ENCODE results near the gene PITRM1. TPM values are rescaled to one million over a fixed set of nuclear protein-coding genes. Genes with fewer than 3 reads are reported as not detected.

The PITRM1 gene
- total and polyA plus RNA-seq, 2 donors (not counting 3 experiments of a cell fraction or from before 2014, with no cell fraction given): 83.2 to 145 TPM

DNA sequence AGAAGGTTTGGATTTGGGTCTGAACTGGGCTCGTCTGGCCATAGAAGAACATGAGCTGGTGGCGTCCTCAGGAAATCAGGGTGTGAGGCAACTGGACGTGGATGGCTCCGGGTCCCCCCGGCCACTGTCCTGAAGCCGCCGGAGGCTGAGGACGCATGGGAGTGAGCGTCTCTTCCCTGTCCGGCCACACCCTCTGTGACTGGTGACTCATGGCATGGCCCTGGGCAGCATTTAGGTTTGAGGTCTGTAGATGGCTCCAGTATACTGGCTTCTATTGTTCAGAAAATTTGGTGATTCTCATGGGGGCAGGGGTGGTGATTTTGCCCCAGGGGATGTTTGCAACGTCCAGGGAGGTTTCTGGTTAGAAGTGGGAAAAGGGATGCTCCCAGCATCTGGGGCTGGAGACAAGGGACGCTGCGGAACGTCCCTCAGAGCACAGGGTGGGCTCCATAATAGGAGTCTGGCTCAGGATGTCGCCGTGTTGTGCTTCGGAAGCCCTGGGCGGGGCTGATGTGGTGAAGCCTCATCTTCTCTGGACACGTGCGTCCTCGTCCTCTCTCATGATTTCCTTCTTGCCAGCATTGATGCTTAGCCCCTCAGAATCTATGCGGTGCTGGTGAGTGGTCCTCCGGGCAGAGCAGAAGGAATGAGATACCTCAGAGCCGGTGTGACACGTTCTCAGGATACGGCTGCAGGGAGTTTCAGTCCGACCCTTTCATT, 49.9 kb downstream of the PITRM1 start:
- H3K27me3 ChIP-seq (ENCODE audit: control insufficient read depth in 2 of 2, insufficient read depth in 2 of 2, low read length in 2 of 2): no peaks in the 10 kb centered on the region
- no peak overlapping the region for H3K4me3 ChIP-seq (replicated peaks in 1 of 3; ENCODE audit: insufficient read depth in 1 of 3, low read depth in 1 of 3, low read length in 3 of 3)
- H3K79me2 ChIP-seq (ENCODE audit: control insufficient read depth, insufficient read depth, low read length): peaks cover 20% of the 10 kb centered on the region
- peaks cover 4% of the 10 kb centered on the region for H3K4me1 ChIP-seq (ENCODE audit: control insufficient read depth, extremely low read depth, insufficient read depth, low read length)
- FAIRE-seq (no peak), DNase-seq (ENCODE audit: low read depth, low spot score) (no peak)
- no peaks in the 10 kb centered on the region for H3K9me3 ChIP-seq (replicated peaks; ENCODE audit: control insufficient read depth, insufficient read depth, low read length)
- H3K9me1 ChIP-seq (replicated peaks; ENCODE audit: control insufficient read depth, extremely low read depth, insufficient read depth, low read length): no peaks in the 10 kb centered on the region
- H3K4me2 ChIP-seq (ENCODE audit: insufficient read depth, low read length): no peak overlapping the region
- peaks cover 20 to 53% of the 10 kb centered on the region in 2 experiments for H3K36me3 ChIP-seq (ENCODE audit: control insufficient read depth in 2 of 2, extremely low read depth in 1 of 2, insufficient read depth in 2 of 2, low read length in 2 of 2)
- H3K9ac ChIP-seq (replicated peaks; ENCODE audit: extremely low read depth, insufficient read depth, low read length): no peak overlapping the region
- ChIA-PET CTCF (interaction anchor here (1.0 to 1.6 kb wide), 2 partner anchors 11 to 42 kb away, joined by 3 read pairs; no protein-coding TSS in a partner anchor), POLR2A (no interaction called here)
- H4K20me1 ChIP-seq (replicated peaks; ENCODE audit: control insufficient read depth, extremely low read depth, insufficient read depth, low read length): no peaks in the 10 kb centered on the region
- no TSS peak for BruUV-seq (replicated peaks)
- H3K27ac ChIP-seq (ENCODE audit: insufficient read depth, low read depth, low read length): no peak overlapping the region
- TF ChIP-seq MYC (IDR thresholded peaks at IDR 0.05; ENCODE audit: low read depth, low read length) (no peak), MAX (IDR thresholded peaks at IDR 0.05; ENCODE audit: insufficient read depth, insufficient read length) (no peak), GATA2 (IDR thresholded peaks at IDR 0.05; ENCODE audit: insufficient read depth, insufficient read length, low read depth, low read length) (no peak), EZH2 (IDR thresholded peaks at IDR 0.05; ENCODE audit: borderline replicate concordance, low read depth, low read length, severe bottlenecking) (no peak), FOS (IDR thresholded peaks at IDR 0.05; ENCODE audit: borderline replicate concordance, insufficient read depth, low read length) (no peak), POLR2A (IDR thresholded peaks at IDR 0.05; ENCODE audit: low read depth, low read length) (no peak), POLR2AphosphoS5 (IDR thresholded peaks at IDR 0.05; ENCODE audit: insufficient read depth, low read depth, low read length) (no peak), JUN (IDR thresholded peaks at IDR 0.05; ENCODE audit: borderline replicate concordance, insufficient read depth, insufficient read length, low read depth) (no peak)
- TF ChIP-seq, protein P1, sequence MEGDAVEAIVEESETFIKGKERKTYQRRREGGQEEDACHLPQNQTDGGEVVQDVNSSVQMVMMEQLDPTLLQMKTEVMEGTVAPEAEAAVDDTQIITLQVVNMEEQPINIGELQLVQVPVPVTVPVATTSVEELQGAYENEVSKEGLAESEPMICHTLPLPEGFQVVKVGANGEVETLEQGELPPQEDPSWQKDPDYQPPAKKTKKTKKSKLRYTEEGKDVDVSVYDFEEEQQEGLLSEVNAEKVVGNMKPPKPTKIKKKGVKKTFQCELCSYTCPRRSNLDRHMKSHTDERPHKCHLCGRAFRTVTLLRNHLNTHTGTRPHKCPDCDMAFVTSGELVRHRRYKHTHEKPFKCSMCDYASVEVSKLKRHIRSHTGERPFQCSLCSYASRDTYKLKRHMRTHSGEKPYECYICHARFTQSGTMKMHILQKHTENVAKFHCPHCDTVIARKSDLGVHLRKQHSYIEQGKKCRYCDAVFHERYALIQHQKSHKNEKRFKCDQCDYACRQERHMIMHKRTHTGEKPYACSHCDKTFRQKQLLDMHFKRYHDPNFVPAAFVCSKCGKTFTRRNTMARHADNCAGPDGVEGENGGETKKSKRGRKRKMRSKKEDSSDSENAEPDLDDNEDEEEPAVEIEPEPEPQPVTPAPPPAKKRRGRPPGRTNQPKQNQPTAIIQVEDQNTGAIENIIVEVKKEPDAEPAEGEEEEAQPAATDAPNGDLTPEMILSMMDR (IDR thresholded peaks at IDR 0.05; ENCODE audit: extremely low read depth in 1 of 2, insufficient read depth in 1 of 2, low read depth in 1 of 2, low read length in 2 of 2): no peak
- dilution Hi-C loops (cut with MboI; ENCODE audit: extremely low pct_ligation_motif_present, low sequenced_read_pairs): no loop called here
- H2AFZ ChIP-seq (ENCODE audit: low read depth, low read length): no peak overlapping the region
- intact Hi-C loops (cut with micrococcal nuclease): no loop called here

Measured in endothelial cell of umbilical vein (primary cell).